GM19455 (cell line): ENCODE data around the gene VSIG10L2.

Experiments
- ATAC-seq: cut with Tn5 transposase; IDR thresholded peaks from one replicate; pipeline ENCODE4 v1.9.1; 2021; ENCODE audit not compliant: unreplicated experiment

The VSIG10L2 gene

DNA sequence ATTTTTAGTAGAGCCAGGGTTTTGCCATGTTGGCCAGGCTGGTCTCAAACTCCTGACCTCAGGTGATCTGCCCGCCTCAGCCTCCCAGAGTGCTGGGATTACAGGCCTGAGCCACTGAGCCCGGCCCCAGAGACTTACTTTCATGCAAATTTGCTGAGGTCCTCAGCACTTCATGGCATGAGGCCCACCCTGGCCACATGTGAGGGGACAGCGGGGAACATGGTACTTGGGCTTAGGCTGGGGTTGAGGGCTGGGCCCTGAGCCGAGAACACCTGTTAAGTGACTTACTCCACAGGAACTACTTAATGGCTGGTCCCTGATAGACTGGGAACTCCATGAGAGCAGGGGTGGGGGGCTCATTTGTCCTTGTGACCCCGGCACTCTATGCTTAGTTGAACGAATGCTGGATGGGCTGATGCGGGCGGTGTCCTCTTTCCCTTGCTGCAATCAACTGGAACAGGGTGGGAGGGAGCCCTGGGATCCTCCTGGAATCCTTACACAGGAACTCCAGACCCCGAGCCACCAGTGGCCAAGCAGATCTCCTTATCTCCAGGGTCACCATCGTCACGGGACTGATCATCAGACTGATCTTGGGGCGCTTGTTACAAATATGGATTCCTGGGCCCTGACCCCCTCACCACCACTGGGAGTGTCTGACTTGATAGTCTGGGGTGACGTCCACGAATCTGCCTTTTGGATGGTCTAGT, 1.0 kb downstream of the VSIG10L2 start:
- ATAC-seq = no peak

DNA sequence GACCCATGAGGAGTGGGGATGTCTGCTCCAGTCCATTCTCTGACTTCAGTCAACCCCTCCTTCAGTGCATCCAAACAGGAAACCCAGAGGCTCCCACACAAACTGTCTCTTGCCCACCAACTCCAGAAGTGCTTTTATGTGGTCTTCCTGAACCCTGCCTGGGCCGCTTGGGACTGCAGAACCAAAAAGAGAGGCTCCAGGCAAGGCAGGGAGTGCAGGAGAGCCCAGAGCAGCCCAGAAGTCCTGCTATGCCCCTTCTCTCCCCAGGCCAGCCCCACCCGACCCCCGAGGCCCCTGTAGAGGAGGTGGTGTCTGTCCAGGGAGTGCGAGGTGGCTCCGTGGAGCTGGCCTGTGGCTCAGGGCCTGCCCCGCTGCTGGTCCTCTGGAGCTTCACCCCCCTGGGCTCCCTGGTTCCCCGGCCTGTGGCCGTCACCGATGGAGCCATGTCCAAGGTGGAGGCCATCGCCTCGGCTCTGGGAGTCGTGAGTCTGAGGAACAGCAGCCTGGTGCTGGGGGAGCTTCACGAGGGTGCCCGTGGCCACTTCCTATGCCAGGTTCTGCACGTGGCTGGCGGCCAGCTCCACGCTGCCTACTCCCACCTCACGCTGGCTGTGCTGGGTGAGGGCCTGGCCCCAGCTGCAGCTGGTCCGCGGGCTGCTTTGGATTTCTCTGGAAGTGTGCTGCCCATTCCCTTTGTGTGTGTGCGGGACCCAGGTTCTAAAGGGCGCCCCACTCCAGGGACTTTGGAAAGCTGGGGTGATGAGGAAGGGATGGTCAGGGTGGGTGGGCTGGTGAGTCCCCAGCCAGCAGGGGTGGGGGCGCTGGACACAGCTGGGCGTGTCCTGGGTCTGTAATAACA, 1.8 kb downstream of the VSIG10L2 start:
- ATAC-seq = no peak

DNA sequence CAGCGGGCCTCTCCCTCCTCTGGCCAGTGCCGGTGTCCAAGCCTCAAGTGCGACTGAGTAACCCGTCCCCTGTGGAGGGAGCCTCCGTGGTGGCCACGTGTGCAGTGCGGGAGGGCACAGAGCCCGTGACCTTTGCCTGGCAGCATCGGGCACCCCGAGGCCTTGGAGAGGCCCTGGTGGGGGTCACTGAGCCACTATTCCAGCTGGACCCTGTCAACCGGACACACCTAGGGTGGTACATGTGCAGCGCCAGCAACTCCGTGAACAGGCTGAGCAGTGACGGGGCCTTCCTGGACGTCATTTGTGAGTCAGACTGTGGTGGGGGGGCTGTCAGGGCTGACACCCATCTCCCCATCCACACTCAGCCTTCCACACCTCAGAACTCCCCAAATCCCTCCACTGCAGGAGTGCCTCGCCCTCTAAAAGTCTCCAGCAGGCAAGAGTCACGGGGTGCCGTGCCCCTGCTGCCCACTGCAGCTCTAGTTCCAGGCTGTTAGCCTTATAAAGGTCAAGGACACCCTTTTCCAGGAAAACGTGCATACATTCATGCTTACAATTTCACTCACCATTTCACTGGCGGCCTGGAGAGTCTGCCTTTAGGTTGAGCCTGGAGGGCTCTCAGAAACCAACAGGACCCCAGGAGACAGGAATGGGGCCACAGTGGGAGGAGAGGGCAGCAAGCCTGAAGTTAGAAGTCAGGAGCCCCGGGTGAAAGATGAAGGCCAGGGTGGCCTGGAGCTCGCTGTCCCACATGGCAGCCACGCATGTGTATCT, 2.6 kb downstream of the VSIG10L2 start:
- ATAC-seq = no peak

DNA sequence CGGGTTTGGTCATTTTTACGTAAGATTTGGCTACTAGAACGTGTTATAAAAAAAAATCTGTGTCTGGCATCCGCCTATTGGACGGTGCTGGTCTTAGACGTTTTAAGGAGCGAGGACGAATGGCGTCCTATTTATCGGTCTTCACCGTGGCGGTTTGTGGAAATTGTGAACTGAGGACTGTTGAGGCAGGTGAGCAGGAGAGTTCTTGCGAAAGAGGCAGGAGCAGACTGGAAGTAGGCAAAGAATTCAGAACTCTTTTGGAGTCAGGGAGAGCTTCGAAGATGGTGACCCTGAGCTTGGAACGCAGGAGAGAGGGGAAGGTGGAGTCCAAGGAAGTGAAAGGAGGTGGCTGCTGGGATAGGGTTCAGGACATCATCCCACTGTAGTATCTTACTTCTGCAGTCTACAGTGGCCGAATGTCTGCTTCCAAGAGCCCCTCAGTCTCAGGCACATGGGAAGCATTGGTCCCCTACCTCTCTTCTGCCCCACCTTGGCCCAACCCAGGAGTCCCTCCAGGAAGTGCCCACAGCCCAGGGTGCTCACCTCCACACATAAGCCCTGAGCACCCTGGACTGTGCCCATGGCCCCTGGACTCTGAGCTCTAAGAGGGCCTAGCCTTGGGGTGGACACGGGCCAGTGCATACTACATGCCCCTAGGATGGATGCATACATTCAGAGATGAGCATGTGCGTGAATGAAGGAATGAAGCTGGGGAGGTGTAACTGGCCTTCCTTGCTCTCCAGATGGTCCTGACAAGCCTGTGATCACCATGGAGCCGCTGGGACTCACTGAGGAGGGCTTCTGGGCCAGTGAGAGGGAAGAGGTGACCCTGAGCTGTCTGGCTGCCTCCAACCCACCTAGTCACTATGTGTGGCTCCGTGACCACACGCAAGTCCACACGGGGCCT, 3.7 kb downstream of the VSIG10L2 start:
- ATAC-seq = no peak

DNA sequence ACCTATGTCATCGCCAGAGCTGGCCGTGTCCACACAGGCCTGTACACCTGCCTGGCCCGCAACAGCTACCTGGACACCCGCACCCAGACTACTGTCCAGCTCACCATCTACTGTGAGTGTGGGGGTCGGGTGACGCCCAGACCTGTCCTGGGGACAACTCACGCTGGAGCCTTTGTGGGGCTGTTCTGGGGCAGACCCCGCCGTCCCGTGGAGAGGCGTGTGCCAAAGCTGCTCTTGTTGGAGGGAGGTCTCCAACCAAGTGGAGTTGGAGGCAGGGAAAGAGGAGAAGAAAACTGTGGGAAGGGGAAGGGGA, 4.3 kb downstream of the VSIG10L2 start:
- ATAC-seq = no peak

DNA sequence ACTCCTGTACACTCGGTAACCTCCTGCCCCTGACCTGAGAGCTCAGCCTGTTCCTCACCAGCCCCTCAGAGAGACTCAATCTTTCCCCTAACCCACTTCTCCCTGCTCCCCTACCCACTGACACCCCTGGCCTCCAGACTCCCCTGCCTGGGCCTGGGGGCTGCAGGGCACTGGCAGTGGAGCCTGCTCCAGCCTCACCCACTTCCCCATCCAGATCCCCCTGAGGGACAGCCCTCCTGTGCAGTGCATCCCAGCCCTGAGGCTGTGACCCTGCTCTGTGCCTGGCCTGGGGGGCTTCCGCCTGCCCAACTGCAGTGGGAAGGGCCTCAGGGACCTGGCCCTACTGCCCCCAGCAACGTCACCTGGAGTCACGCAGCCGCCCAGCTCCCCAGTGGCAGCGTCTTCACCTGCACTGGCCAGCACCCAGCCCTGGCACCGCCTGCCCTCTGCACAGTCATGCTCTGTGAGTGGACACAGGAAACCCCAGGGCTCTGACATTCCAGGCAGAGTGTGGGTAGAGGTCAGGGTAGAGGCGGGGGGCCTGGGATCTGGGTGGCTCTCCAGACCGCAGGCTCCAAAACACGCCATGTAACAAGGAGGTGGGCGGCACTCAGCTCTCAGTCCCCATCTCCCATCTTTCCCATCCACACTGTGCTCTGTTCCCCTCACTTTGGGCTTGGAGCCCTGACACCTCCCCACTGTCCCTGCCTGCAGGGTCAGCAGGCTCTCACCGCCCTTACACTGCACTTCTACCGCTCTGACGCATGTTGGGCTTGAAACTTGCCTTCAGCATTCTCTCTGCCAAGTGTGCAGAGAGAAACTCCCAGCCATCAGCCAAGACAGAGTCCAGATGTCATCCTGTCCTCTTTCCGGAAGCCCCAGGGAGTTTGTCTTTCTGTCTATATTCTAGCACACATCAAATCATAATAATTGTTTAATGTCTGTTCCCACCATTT, 5.1 kb downstream of the VSIG10L2 start:
- no peak for ATAC-seq

- no peak for ATAC-seq
These were observed 5.9 kb downstream of the VSIG10L2 start for GRCh38 chr11:125951731-125952130.

GRCh38 chr11:125952559-125952958, 6.7 kb downstream of the VSIG10L2 start:
- ATAC-seq = no peak

- no peak for ATAC-seq
These were observed 7.1 kb downstream of the VSIG10L2 start for GRCh38 chr11:125952973-125953372.

DNA sequence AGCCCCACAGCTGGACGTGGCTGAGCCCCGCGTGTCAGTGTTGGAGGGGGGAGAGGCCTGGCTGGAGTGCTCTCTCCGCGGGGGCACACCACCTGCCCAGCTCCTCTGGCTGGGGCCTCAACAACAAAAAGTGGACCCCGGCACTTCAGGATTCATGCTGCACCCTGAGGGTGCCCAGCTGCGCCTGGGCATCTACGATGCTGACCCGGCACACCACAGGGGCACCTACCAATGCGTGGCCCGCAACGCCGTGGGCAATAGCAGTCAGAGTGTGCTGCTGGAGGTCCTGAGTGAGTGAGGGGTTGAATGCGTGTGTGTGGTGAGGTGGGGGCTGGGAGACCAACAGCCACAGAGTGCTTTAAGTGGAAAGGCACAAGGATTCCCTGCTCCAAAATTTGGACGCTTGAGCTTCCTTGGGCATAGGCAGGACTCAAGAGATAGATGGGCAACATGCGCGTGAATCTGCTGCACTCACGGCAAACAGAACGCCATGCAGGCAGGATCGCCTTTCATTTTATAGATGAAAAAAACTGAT, 7.6 kb downstream of the VSIG10L2 start:
- no peak for ATAC-seq

DNA sequence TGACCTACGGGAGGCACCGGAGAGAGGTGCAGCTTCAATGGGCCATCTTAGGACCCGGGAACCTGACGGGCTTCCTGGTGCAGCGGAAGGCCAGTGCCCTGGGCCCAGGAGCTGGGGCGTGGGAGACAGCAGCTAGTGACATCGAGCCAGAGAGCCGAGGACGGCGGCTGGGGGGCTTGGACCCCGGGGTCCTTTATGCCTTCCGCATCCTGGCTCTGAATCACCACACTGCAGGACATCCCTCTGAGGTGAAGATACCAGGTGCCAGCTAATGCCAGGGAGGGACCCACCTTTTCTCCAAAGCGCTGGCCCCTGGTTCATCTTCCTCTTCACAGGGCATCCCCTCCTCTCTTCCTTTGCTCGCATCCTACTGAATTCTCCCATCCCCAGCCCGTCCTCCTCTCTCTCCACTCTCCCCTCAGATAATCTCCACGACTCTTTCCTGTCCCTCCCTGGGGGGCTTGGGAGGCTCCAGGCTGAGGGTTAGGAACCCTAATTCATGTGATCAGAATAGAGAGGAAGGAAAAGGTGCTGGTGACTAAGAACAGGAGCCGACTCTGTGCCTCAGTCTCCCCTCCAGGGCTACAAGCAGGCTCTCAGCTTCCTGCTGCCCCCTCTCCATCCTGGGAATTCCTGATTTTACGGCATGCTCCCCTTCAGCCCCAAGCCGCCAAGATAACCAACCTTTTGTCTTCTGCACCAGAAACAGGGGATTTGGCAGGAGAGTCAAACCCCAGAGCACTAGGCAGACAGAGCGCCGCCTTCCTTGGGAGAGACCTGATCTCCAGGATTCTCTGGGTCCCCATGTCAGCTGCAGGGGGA, 8.5 kb downstream of the VSIG10L2 start:
- no peak for ATAC-seq

DNA sequence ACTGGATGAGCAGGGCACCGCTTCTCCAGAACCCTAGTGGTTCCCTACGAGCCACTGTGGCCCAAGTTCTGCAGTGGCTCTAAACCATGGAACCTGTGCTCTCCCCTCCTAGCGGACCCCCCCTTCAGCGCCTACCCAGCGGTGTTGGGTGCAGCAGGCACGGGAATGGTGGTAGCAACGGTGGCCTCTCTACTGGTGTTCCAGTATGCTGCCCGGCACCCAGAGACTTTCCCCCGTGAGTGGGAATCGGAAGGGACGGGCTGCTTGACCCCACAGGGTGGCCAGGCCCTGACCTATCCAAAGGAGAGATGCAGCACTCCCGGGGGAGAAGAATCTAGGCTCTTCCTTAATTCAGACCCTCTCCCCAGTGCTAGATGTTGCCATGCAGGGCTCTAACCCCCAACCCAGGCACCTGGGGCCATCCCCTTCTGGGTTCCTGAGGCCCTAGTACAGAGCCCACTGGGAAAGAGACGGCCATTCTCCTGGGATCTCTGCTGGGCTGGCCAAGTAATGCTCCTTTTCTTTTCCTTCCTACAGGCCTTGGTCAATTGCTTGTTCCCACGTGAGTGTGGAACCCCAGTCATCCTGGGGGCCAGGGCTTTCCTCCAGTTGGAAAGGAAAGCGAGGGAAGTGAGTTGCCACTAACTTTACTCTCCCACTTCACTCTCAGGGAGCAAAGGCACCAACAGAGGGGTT, 9.2 kb downstream of the VSIG10L2 start:
- no peak for ATAC-seq

- no peak for ATAC-seq
These were observed 10.0 kb downstream of the VSIG10L2 start for GRCh38 chr11:125955856-125956255.

DNA sequence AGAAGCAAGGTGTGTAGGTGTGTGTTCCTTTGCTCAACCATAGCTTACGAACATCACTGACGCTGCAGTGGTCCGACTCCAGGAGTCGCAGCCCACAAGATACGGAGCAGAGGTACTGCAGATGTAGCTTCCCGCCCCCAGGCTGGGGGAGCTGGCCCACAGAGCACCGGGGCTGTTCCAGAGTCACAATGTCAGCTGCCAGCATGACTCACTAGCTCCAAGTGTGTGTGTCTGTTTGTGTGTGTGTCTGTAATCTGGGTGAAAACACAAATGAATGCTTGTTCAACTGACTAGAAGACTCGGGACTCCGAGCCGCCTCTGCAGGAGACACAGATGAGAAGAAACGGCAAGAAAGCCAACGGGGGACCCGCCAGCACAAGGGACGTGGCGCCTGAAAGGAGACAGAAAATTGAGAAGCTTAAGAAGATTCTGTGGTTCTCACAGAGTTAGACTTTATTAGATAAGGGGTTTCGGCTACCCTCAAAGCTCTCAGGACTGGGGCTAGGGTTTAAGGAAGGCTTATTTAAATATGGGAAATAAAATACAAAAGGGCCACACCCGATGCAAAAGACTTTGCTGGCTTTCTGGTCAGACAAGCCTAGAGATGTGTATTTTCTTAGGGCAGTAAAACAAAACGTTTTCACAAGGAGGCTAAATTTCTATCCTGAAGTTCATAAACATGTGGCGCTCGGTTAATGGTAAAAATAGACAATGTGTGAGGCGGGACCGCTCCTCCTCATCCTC, 10.7 kb downstream of the VSIG10L2 start:
- no peak for ATAC-seq

DNA sequence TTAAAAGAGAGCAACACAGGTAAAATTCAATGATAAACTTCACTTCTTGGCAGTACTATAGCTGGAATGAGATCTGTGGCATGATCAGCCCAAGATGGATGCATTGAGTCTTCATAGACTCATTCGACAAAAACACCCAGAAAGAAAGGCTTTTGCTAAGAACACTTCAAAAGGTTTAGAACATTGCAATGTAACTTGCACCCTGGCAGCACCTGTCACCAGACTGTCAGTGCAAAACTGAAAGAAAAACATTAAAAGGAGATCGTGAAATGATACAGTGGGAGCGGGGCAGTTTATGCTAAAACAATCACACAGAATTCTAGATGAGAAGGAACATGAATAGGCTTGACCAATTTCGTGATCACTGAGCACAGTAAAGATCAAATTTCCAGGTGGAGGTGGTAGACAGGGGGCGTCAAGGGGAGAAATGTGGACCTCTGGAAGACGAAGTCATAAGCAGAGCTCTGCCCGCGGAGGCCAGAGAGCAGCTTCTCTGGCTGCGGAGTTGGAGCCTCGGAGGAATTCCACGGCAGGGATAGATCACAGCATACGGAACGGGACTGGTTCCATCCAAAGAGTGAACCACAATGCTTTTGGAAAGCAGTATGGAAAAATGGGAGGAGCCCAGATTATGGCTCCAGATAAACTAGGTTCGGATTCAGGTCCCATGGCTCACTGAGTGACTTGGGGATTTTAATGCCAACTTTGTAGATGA, 11.9 kb downstream of the VSIG10L2 start:
- no peak for ATAC-seq

- no peak for ATAC-seq
These were observed 13.1 kb downstream of the VSIG10L2 start for GRCh38 chr11:125958872-125959400.
